H9 (cell line): ENCODE measurements around the gene TMEM267. TPM values are rescaled to one million over a fixed set of nuclear protein-coding genes. Genes with fewer than 3 reads are reported as not detected.

Experiments
- DNase-seq: peaks from one replicate; pipeline ENCODE4 v3.0.0-alpha.2; 2017
- H2AFZ ChIP-seq: one replicate; pipeline ENCODE4 v1.6.1; 2013; ENCODE audit warnings: mild to moderate bottlenecking, low read length, control low read depth, moderate library complexity
- H2AK5ac ChIP-seq: 2 replicates; pipeline ENCODE4 v1.6.1; 2013; ENCODE audit warnings: low read length, control low read depth, mixed read lengths; ENCODE audit not compliant: insufficient read length
- H2BK120ac ChIP-seq: one replicate; pipeline ENCODE4 v1.6.1; 2013; ENCODE audit warnings: low read depth, mild to moderate bottlenecking, low read length, control low read depth, inconsistent platforms; ENCODE audit not compliant: poor library complexity, severe bottlenecking
- H2BK12ac ChIP-seq: 2 replicates; pipeline ENCODE4 v1.6.1; 2013; ENCODE audit warnings: low read length, control low read depth, mixed read lengths, low read depth; ENCODE audit not compliant: insufficient read length
- H2BK15ac ChIP-seq: 2 replicates; pipeline ENCODE4 v1.6.1; 2013; ENCODE audit warnings: low read depth, low read length, control low read depth
- H2BK20ac ChIP-seq: one replicate; pipeline ENCODE4 v1.6.1; 2013; ENCODE audit warnings: low read depth, mild to moderate bottlenecking, low read length, control low read depth, inconsistent platforms; ENCODE audit not compliant: poor library complexity, severe bottlenecking
- H2BK5ac ChIP-seq: 2 replicates; pipeline ENCODE4 v1.6.1; 2013; ENCODE audit warnings: low read length, control low read depth, mixed read lengths; ENCODE audit not compliant: insufficient read length
- H3K14ac ChIP-seq: 2 replicates; pipeline ENCODE4 v1.6.1; 2013; ENCODE audit warnings: low read length, control low read depth; ENCODE audit not compliant: insufficient read depth
- H3K18ac ChIP-seq: 2 replicates; pipeline ENCODE4 v1.6.1; 2013; ENCODE audit warnings: low read depth, mild to moderate bottlenecking, mixed read lengths, low read length, control low read depth; ENCODE audit not compliant: insufficient read length
- H3K23ac ChIP-seq: 2 replicates; pipeline ENCODE4 v1.6.1; 2013; ENCODE audit warnings: low read length, control low read depth, mixed read lengths, low read depth; ENCODE audit not compliant: insufficient read length
- H3K23me2 ChIP-seq: 2 replicates; pipeline ENCODE4 v1.6.1; 2013; ENCODE audit warnings: low read depth, mild to moderate bottlenecking, mixed read lengths, low read length, control low read depth; ENCODE audit not compliant: insufficient read length, poor library complexity, severe bottlenecking
- H3K27ac ChIP-seq: 2 replicates; pipeline ENCODE4 v1.5.1; 2013; ENCODE audit warnings: low read length, control low read depth, mixed read lengths, low read depth; ENCODE audit not compliant: insufficient read length
- H3K27me3 ChIP-seq: 2 replicates; pipeline ENCODE4 v1.6.1; 2013; ENCODE audit warnings: low read length, control low read depth, inconsistent platforms; ENCODE audit not compliant: insufficient read depth
- H3K4ac ChIP-seq: 2 replicates; pipeline ENCODE4 v1.6.1; 2013; ENCODE audit warnings: low read depth, mild to moderate bottlenecking, control low read depth, inconsistent platforms, low read length, moderate library complexity
- H3K4me1 ChIP-seq: 2 replicates; pipeline ENCODE4 v1.6.1; 2013; ENCODE audit warnings: low read length, control low read depth, inconsistent platforms; ENCODE audit not compliant: insufficient read depth
- H3K4me2 ChIP-seq: 2 replicates; pipeline ENCODE4 v1.6.1; 2013; ENCODE audit warnings: low read length, control low read depth, mixed read lengths; ENCODE audit not compliant: insufficient read length, insufficient read depth
- H3K56ac ChIP-seq: 2 replicates; pipeline ENCODE4 v1.6.1; 2013; ENCODE audit warnings: low read depth, mild to moderate bottlenecking, mixed read lengths, low read length, control low read depth; ENCODE audit not compliant: insufficient read length
- H3K79me1 ChIP-seq: 2 replicates; pipeline ENCODE4 v1.6.1; 2013; ENCODE audit warnings: low read depth, mild to moderate bottlenecking, moderate library complexity, low read length, control low read depth, inconsistent platforms; ENCODE audit not compliant: insufficient read depth, poor library complexity, severe bottlenecking
- H3K79me2 ChIP-seq: 2 replicates; pipeline ENCODE4 v1.6.1; 2013; ENCODE audit warnings: low read length, control low read depth, inconsistent platforms; ENCODE audit not compliant: insufficient read depth
- H3K9ac ChIP-seq: 2 replicates; pipeline ENCODE4 v1.6.1; 2013; ENCODE audit warnings: low read length, control low read depth, mixed read lengths; ENCODE audit not compliant: insufficient read length; ENCODE audit errors: extremely low read depth
- H3K9me3 ChIP-seq: one replicate; pipeline ENCODE4 v1.6.1; 2013; ENCODE audit warnings: low read depth, low read length, inconsistent platforms; ENCODE audit not compliant: control insufficient read depth
- H3T11ph ChIP-seq: one replicate; pipeline ENCODE4 v1.6.1; 2013; ENCODE audit warnings: mild to moderate bottlenecking, low read length, control low read depth, inconsistent platforms
- H4K20me1 ChIP-seq: one replicate; pipeline ENCODE4 v1.6.1; 2013; ENCODE audit not compliant: control insufficient read depth, insufficient read length, insufficient read depth
- H4K5ac ChIP-seq: 2 replicates; pipeline ENCODE4 v1.6.1; 2013; ENCODE audit warnings: low read depth, mild to moderate bottlenecking, mixed read lengths, low read length, control low read depth; ENCODE audit not compliant: insufficient read length
- H4K8ac ChIP-seq: replicated peaks from 2 replicates; pipeline ENCODE4 v1.6.1; 2013; ENCODE audit warnings: low read length, control low read depth, mixed read lengths, low read depth; ENCODE audit not compliant: insufficient read length
- H4K91ac ChIP-seq: 2 replicates; pipeline ENCODE4 v1.6.1; 2013; ENCODE audit warnings: low read depth, mild to moderate bottlenecking, moderate library complexity, mixed read lengths, low read length, control low read depth; ENCODE audit not compliant: insufficient read length
- H3K27ac Mint-ChIP-seq, 3 experiments: 2 replicates in 2 of 3; 3 replicates in 1 of 3; pipeline ENCODE4 v1.8.0; 2020 to 2021; ENCODE audit warnings: mixed read lengths in 3 of 3, mild to moderate bottlenecking in 1 of 3, moderate library complexity in 1 of 3
- H3K27me3 Mint-ChIP-seq: 2 replicates; pipeline ENCODE4 v1.8.0; 2021; ENCODE audit warnings: low read depth, mild to moderate bottlenecking, moderate library complexity, mixed read lengths
- H3K36me3 Mint-ChIP-seq, 3 experiments: 2 replicates in 2 of 3; 3 replicates in 1 of 3; pipeline ENCODE4 v1.8.0; 2020 to 2021; ENCODE audit warnings: low read depth in 3 of 3, mixed read lengths in 3 of 3; ENCODE audit not compliant: insufficient read depth in 1 of 3
- H3K4me1 Mint-ChIP-seq, 2 experiments: 2 replicates each; pipeline ENCODE4 v1.8.0; 2020; ENCODE audit warnings: mixed read lengths in 2 of 2
- H3K4me3 Mint-ChIP-seq, 2 experiments: 2 replicates in 1 of 2; 3 replicates in 1 of 2; pipeline ENCODE4 v1.8.0; 2020 to 2021; ENCODE audit warnings: mild to moderate bottlenecking in 2 of 2, mixed read lengths in 2 of 2, moderate library complexity in 1 of 2
- H3K9me3 Mint-ChIP-seq, 2 experiments: 2 replicates in 1 of 2; 3 replicates in 1 of 2; pipeline ENCODE4 v1.8.0; 2020; ENCODE audit warnings: mild to moderate bottlenecking in 2 of 2, mixed read lengths in 2 of 2, moderate library complexity in 1 of 2
- CTCF ChIP-seq: fragments of 200-600 bp; sonication (generic); conservative IDR thresholded peaks from 3 replicates; pipeline ENCODE4 v1.8.0; 2021; ENCODE audit warnings: antibody characterized with exemption, mild to moderate bottlenecking
- WGBS: extraction: QIAGEN DNeasy Blood & Tissue Kit; methylation state at CpG from one replicate; pipeline ENCODE4 v1.1.7; 2013; ENCODE audit warnings: missing lambda C conversion rate, low lambda C conversion rate, mixed read lengths; ENCODE audit not compliant: insufficient read length; ENCODE audit errors: extremely low coverage; 5-methylcytosine and 5-hydroxymethylcytosine counted together
- total RNA-seq: library from RNA; stranded (reverse); gene quantifications from 2 replicates; pipeline ENCODE4 v1.2.1, GENCODE V29; 2021

Gene TMEM267
- total RNA-seq, 1 experiment from 2014 or later = 5.1 TPM

- Histone ChIP-seq H4K20me1 (no peaks in the 10 kb centered on the region), H3K4ac (no peak overlapping the region), H3K79me2 (no peaks in the 10 kb centered on the region), H3T11ph (no peak overlapping the region), H3K27me3 (no peaks in the 10 kb centered on the region), H2AFZ (no peak overlapping the region), H4K5ac (no peak overlapping the region), H3K4me1 (no peaks in the 10 kb centered on the region), H3K9me3 (no peaks in the 10 kb centered on the region), H3K27ac (no peak overlapping the region), H4K8ac (no peak overlapping the region), H2BK20ac (no peak overlapping the region), H2BK120ac (no peak overlapping the region), H4K91ac (no peak overlapping the region), H2BK5ac (no peak overlapping the region), H2BK12ac (no peak overlapping the region), H2BK15ac (no peak overlapping the region), H3K18ac (no peak overlapping the region), H3K79me1 (no peaks in the 10 kb centered on the region), H3K23me2 (peaks cover 2% of the 10 kb centered on the region), H3K56ac (no peak overlapping the region), H3K14ac (no peak overlapping the region), H3K4me2 (no peak overlapping the region), H3K23ac (no peak overlapping the region), H3K9ac (no peak overlapping the region), H2AK5ac (no peak overlapping the region)
- H3K27me3 Mint-ChIP-seq = no peaks in the 10 kb centered on the region
- no CpG with 5 or more reads among the region's 2 CpGs for WGBS
- H3K4me1 Mint-ChIP-seq = peaks cover 14% of the 10 kb centered on the region in 2 experiments
- no peak for TF ChIP-seq CTCF
- peaks cover 0 to 23% (median 2%) of the 10 kb centered on the region in 3 experiments; a peak in 6 of 7 replicates for H3K36me3 Mint-ChIP-seq
- H3K27ac Mint-ChIP-seq = no peak overlapping the region; a peak in 1 of 7 replicates
- no peak for DNase-seq
- H3K9me3 Mint-ChIP-seq = no peaks in the 10 kb centered on the region
- H3K4me3 Mint-ChIP-seq = no peak overlapping the region
Measured at GRCh38 chr5:43485406-43485805, 1.7 kb upstream of the TMEM267 start.
